ENCODE results near the gene CALR.
A peak's percentile ranks its signal among the peaks of the same experiment; 100 is the strongest.

CALR gene

GRCh38 chr19:12933287-12934072 lies 4.9 kb upstream of the CALR start, which contains the start of gene FARSA (continued):
- TF ChIP-seq ZNF398 (tag by site-specific recombination; IDR thresholded peaks at IDR 0.05) (no peak), PBX3 (CRISPR knock-in tag; IDR thresholded peaks at IDR 0.05) (peak; percentile 85; the same call in 1 of the 2 replicates), ZNF449 (tag by site-specific recombination; IDR thresholded peaks at IDR 0.05) (no peak), ZNF791 (tag by site-specific recombination; IDR thresholded peaks at IDR 0.05) (no peak), ZSCAN5A (tag by site-specific recombination; IDR thresholded peaks at IDR 0.05) (no peak), ZNF292 (tag by site-specific recombination; IDR thresholded peaks at IDR 0.05; ENCODE audit: borderline replicate concordance, low read depth) (no peak), ZNF510 (tag by site-specific recombination; IDR thresholded peaks at IDR 0.05; ENCODE audit: insufficient replicate concordance) (no peak), ZNF660 (tag by site-specific recombination; IDR thresholded peaks at IDR 0.05) (peak; percentile 75; the same call in 1 of the 2 replicates), SP3 (tag by site-specific recombination; IDR thresholded peaks at IDR 0.05) (peak; percentile 73), ZBTB10 (tag by site-specific recombination; IDR thresholded peaks at IDR 0.05) (no peak), PATZ1 (tag by site-specific recombination; IDR thresholded peaks at IDR 0.05) (peak; percentile 52; the same call in 1 of the 2 replicates), ZNF114 (tag by site-specific recombination; IDR thresholded peaks at IDR 0.05) (no peak), ZNF677 (tag by site-specific recombination; IDR thresholded peaks at IDR 0.05) (no peak), MZF1 (tag by site-specific recombination; IDR thresholded peaks at IDR 0.05; ENCODE audit: borderline replicate concordance) (no peak), ZNF18 (tag by site-specific recombination; IDR thresholded peaks at IDR 0.05) (peak; percentile 90), PRDM6 (tag by site-specific recombination; IDR thresholded peaks at IDR 0.05) (no peak), ZSCAN23 (tag by site-specific recombination; IDR thresholded peaks at IDR 0.05) (no peak), KLF10 (tag by site-specific recombination; IDR thresholded peaks at IDR 0.05) (no peak), ZNF639 (tag by site-specific recombination; IDR thresholded peaks at IDR 0.05) (peak; percentile 45; the same call in 1 of the 2 replicates), ZNF501 (tag by site-specific recombination; IDR thresholded peaks at IDR 0.05) (peak; percentile 93; the same call in 1 of the 2 replicates)
